K562 (cell line): Measurements from ENCODE around the gene MACF1. TPM values are rescaled to one million over a fixed set of nuclear protein-coding genes. Genes with fewer than 3 reads are reported as not detected.

Source experiments
- CCAR2 ChIP-seq: fragments of 200-400 bp; formaldehyde crosslinking; IDR thresholded peaks from 2 replicates; pipeline ENCODE4 v1.6.1; 2017; ENCODE audit warnings: mild to moderate bottlenecking, low read depth, low read length
- CREM ChIP-seq: IDR thresholded peaks from 2 replicates; pipeline ENCODE4 v1.6.1; 2014; ENCODE audit warnings: antibody characterized with exemption, low read depth
- FOXK2 ChIP-seq, 2 experiments: fragments of 450-650 bp; IDR thresholded peaks in 1 of 2; conservative IDR thresholded peaks in 1 of 2; 2 replicates each; pipeline ENCODE4 v1.6.1; 2016; ENCODE audit warnings: low read depth in 2 of 2, mild to moderate bottlenecking in 1 of 2
- KDM4B ChIP-seq, 2 experiments: fragments of 450-650 bp in 1 of 2; sonication (generic) in 1 of 2; IDR thresholded peaks; 2 replicates each; pipeline ENCODE4 v1.6.1; 2016 to 2017; ENCODE audit warnings: borderline replicate concordance in 2 of 2, antibody characterized with exemption in 1 of 2, low read depth in 1 of 2, mild to moderate bottlenecking in 1 of 2
- KLF16 ChIP-seq: IDR thresholded peaks from 2 replicates; pipeline ENCODE4 v1.6.1; 2016; ENCODE audit warnings: antibody characterized with exemption
- MEIS2 ChIP-seq: fragments of 450-650 bp; IDR thresholded peaks from 2 replicates; pipeline ENCODE4 v1.6.1; 2014; ENCODE audit warnings: mild to moderate bottlenecking; ENCODE audit not compliant: partially characterized antibody
- MIER1 ChIP-seq: fragments of 450-650 bp; IDR thresholded peaks from 2 replicates; pipeline ENCODE4 v1.6.1; 2016; ENCODE audit warnings: antibody characterized with exemption, mild to moderate bottlenecking, low read depth
- NRF1 ChIP-seq, 2 experiments: fragments of 450-650 bp; IDR thresholded peaks in 1 of 2; conservative IDR thresholded peaks in 1 of 2; 2 replicates each; pipeline ENCODE4 v1.6.1; 2014; ENCODE audit warnings: mild to moderate bottlenecking in 2 of 2
- PHF20 ChIP-seq: fragments of 450-650 bp; IDR thresholded peaks from 2 replicates; pipeline ENCODE4 v1.6.1; 2018; ENCODE audit not compliant: partially characterized antibody
- PML ChIP-seq: IDR thresholded peaks from 2 replicates; pipeline ENCODE4 v1.6.1; 2012; ENCODE audit warnings: low read length, inconsistent platforms
- RB1 ChIP-seq: fragments of 450-650 bp; IDR thresholded peaks from 2 replicates; pipeline ENCODE4 v1.6.1; 2017; ENCODE audit warnings: low read depth, mild to moderate bottlenecking
- RBM17 ChIP-seq: fragments of 200-400 bp; formaldehyde crosslinking; IDR thresholded peaks from 2 replicates; pipeline ENCODE4 v1.6.1; 2017; ENCODE audit warnings: low read depth, mild to moderate bottlenecking, low read length, borderline replicate concordance
- SMARCA4 ChIP-seq: fragments of 450-650 bp; IDR thresholded peaks from 2 replicates; pipeline ENCODE4 v1.6.1; 2016
- SRSF3 ChIP-seq: fragments of 200-400 bp; formaldehyde crosslinking; IDR thresholded peaks from 2 replicates; pipeline ENCODE4 v1.6.1; 2016; ENCODE audit warnings: mild to moderate bottlenecking, low read length, moderate library complexity; ENCODE audit not compliant: insufficient read depth
- TCF7 ChIP-seq: sonication (generic); IDR thresholded peaks from 2 replicates; pipeline ENCODE4 v1.6.1; 2016; ENCODE audit warnings: antibody characterized with exemption, borderline replicate concordance
- ZEB2 ChIP-seq: fragments of 450-650 bp; IDR thresholded peaks from 2 replicates; pipeline ENCODE4 v1.6.1; 2016
- ZNF263 ChIP-seq: sonication (generic); formaldehyde crosslinking; IDR thresholded peaks from 2 replicates; pipeline ENCODE4 v1.8.0; 2022; ENCODE audit warnings: mild to moderate bottlenecking, missing genetic modification reagents, borderline replicate concordance
- ZNF274 ChIP-seq: IDR thresholded peaks from 2 replicates; pipeline ENCODE4 v1.6.1; 2011; ENCODE audit warnings: low read depth, mild to moderate bottlenecking, low read length, moderate library complexity, borderline replicate concordance
- ZNF384 ChIP-seq: IDR thresholded peaks from 2 replicates; pipeline ENCODE4 v1.6.1; 2012; ENCODE audit warnings: low read depth, low read length, improper control_type of control experiment
- polyA plus RNA-seq, 8 experiments: library from polyadenylated mRNA; depleted of rRNA in 4 of 8; stranded (reverse) in 5 of 8; unstranded in 3 of 8; fragments of >200 nt; fragmentation: Nextera tagmentation in 2 of 8; fragmentation: Illumina TruSeq in 1 of 8; extraction: Ambion mirVana in 2 of 8; extraction: Trizol in 1 of 8; gene quantifications; 2 replicates each; pipeline versions ENCODE4 v1.2.1 to v1.2.3, GENCODE V29; 2011 to 2014; ENCODE audit warnings: inconsistent platforms in 1 of 8, missing spikeins in 1 of 8
- total RNA-seq, 7 experiments: library from RNA; depleted of rRNA in 6 of 7; stranded (reverse); fragments of >200 nt in 6 of 7; fragmentation: Illumina TruSeq in 2 of 7; extraction: Trizol in 2 of 7; gene quantifications; 2 replicates each; pipeline versions ENCODE4 v1.2.1 to v1.2.3, GENCODE V29; 2011 to 2021; ENCODE audit warnings: low replicate concordance in 1 of 7
- TF ChIP-seq, protein P1 (sequence below), 2 experiments: fragments of 450-650 bp in 1 of 2; sonication (generic) in 1 of 2; formaldehyde crosslinking in 1 of 2; IDR thresholded peaks in 1 of 2; conservative IDR thresholded peaks in 1 of 2; 2 replicates each; pipeline versions ENCODE4 v1.6.1 to v1.8.1; 2016 to 2023; ENCODE audit warnings: mild to moderate bottlenecking in 2 of 2, moderate library complexity in 2 of 2, inconsistent platforms in 1 of 2, missing genetic modification reagents in 1 of 2
- TF ChIP-seq, protein P2 (sequence below): sonication (generic); formaldehyde crosslinking; IDR thresholded peaks from 2 replicates; pipeline ENCODE4 v1.4.0; 2020; ENCODE audit warnings: mild to moderate bottlenecking, missing genetic modification reagents
- TF ChIP-seq, protein P3 (sequence below): fragments of 200-800 bp; sonication (Bioruptor generic); IDR thresholded peaks from 2 replicates; pipeline ENCODE4 v1.6.1; 2017; ENCODE audit warnings: missing genetic modification characterization, missing compliant biosample characterization
- TF ChIP-seq, protein P4 (sequence below): fragments of 250-450 bp; sonication (Bioruptor Pico); IDR thresholded peaks from 2 replicates; pipeline ENCODE4 v1.4.0; 2020

Gene MACF1
- total and polyA plus RNA-seq, 9 of the 15 experiments (the other 6 are each of a cell fraction or from before 2014, with no cell fraction given): 13.2 to 232 (median 112) TPM

DNA sequence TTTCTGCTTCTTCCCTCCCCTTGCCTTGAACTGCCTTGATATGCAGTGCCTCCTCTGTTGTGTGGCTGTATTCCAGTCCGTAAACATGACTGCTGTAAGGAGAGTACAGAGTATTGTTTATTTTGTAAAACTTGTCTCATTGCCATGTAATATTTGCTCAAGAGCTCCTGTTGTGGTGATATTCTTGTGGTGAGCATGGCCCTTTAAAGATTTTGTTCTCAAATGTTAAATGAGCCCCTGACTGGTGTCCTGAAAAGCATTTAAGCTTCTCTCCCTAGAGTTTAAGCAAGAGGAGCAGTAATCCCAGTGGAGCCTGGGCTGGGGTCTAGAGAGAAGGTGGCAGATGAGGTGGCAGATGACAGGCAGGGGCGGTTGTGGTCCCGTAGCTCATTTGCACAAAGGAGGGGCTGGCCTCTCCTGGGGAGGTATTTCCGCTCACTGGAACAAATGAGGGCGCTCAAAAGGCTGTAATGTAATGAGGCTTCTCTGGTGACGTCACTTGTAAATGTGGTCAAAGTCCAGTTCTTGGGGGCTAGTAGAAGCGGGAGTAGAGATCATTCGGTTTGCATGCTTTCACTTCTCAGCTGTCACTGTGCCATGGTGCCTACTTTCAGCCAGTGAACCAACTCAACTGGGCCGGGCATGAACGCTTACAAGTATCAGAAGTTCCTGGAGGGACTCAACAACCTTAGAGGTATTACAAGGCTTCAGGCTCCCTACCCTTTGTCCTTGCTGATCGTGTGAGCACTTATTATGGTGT, 46.0 kb upstream of the MACF1 start (continued):
- TF ChIP-seq SRSF3 (no peak), RB1 (peak; percentile 49; the same call in 1 of the 2 replicates), MEIS2 (peak; percentile 38), NRF1 (conservative IDR thresholded peaks at IDR 0.05 in 1 of 2, IDR thresholded peaks at IDR 0.05 in 1 of 2) (no peak; a peak in 1 of 4 replicates), ZNF263 (CRISPR knock-in tag) (peak; percentile 19; the same call in 1 of the 2 replicates), PML (peak; percentile 52; the same call in 1 of the 2 replicates), CCAR2 (no peak), TCF7 (no peak), ZNF384 (no peak), MIER1 (peak; percentile 53; the same call in 1 of the 2 replicates), CREM (peak; percentile 96), PHF20 (no peak), KDM4B (IDR thresholded peaks at IDR 0.05; ENCODE audit: borderline replicate concordance in 2 of 2, low read depth in 1 of 2) (no peak), KLF16 (no peak), RBM17 (no peak), ZNF274 (no peak), ZEB2 (peak; percentile 56; the same call in 1 of the 2 replicates), SMARCA4 (0 out of 2 replicates have a peak, but pooled peaks have one; percentile 19), FOXK2 (conservative IDR thresholded peaks at IDR 0.05 in 1 of 2, IDR thresholded peaks at IDR 0.05 in 1 of 2; ENCODE audit: low read depth in 2 of 2) (peak in 1 of 2 experiments; percentile 3; a peak in 1 of 4 replicates)
- TF ChIP-seq, protein P1, sequence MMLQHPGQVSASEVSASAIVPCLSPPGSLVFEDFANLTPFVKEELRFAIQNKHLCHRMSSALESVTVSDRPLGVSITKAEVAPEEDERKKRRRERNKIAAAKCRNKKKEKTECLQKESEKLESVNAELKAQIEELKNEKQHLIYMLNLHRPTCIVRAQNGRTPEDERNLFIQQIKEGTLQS (IDR thresholded peaks at IDR 0.05): peak; percentile 99
- TF ChIP-seq, protein P1 (CRISPR knock-in tag; conservative IDR thresholded peaks at IDR 0.05): peak; percentile 78
- TF ChIP-seq, protein P2, sequence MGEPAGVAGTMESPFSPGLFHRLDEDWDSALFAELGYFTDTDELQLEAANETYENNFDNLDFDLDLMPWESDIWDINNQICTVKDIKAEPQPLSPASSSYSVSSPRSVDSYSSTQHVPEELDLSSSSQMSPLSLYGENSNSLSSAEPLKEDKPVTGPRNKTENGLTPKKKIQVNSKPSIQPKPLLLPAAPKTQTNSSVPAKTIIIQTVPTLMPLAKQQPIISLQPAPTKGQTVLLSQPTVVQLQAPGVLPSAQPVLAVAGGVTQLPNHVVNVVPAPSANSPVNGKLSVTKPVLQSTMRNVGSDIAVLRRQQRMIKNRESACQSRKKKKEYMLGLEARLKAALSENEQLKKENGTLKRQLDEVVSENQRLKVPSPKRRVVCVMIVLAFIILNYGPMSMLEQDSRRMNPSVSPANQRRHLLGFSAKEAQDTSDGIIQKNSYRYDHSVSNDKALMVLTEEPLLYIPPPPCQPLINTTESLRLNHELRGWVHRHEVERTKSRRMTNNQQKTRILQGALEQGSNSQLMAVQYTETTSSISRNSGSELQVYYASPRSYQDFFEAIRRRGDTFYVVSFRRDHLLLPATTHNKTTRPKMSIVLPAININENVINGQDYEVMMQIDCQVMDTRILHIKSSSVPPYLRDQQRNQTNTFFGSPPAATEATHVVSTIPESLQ: 0 out of 2 replicates have a peak, but pooled peaks have one; percentile 66
- TF ChIP-seq, protein P3, sequence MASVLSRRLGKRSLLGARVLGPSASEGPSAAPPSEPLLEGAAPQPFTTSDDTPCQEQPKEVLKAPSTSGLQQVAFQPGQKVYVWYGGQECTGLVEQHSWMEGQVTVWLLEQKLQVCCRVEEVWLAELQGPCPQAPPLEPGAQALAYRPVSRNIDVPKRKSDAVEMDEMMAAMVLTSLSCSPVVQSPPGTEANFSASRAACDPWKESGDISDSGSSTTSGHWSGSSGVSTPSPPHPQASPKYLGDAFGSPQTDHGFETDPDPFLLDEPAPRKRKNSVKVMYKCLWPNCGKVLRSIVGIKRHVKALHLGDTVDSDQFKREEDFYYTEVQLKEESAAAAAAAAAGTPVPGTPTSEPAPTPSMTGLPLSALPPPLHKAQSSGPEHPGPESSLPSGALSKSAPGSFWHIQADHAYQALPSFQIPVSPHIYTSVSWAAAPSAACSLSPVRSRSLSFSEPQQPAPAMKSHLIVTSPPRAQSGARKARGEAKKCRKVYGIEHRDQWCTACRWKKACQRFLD (CRISPR knock-in tag): 0 out of 2 replicates have a peak, but pooled peaks have one; percentile 34
- TF ChIP-seq, protein P4, sequence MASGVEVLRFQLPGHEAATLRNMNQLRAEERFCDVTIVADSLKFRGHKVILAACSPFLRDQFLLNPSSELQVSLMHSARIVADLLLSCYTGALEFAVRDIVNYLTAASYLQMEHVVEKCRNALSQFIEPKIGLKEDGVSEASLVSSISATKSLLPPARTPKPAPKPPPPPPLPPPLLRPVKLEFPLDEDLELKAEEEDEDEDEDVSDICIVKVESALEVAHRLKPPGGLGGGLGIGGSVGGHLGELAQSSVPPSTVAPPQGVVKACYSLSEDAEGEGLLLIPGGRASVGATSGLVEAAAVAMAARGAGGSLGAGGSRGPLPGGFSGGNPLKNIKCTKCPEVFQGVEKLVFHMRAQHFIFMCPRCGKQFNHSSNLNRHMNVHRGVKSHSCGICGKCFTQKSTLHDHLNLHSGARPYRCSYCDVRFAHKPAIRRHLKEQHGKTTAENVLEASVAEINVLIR (CRISPR knock-in tag): peak; percentile 74
